Measurements from ENCODE around the gene FBLN2.

The FBLN2 gene

DNA sequence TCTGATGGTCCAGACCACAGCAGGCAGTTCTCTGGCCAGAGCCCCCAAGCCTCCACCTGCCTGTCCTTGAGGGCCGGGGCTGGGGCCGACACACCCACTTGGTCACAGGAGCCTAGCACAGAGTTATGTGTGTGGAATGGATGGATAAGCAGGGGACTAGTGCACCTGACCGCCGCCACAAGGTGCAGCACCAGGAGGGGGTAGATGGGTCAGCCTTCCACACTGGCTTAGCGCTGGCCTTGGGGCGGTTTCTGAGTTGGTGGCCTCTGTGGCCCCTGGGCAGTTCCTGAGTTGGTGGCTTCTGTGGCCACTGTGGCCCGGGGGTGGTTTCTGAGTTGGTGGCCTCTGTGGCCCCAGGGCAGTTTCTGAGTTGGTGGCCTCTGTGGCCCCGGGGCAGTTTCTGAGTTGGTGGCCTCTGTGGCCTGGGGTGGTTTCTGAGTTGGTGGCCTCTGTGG, 75.8 kb downstream of the FBLN2 start:
- DNase-seq (ENCODE audit: low spot score), result no peak

DNA sequence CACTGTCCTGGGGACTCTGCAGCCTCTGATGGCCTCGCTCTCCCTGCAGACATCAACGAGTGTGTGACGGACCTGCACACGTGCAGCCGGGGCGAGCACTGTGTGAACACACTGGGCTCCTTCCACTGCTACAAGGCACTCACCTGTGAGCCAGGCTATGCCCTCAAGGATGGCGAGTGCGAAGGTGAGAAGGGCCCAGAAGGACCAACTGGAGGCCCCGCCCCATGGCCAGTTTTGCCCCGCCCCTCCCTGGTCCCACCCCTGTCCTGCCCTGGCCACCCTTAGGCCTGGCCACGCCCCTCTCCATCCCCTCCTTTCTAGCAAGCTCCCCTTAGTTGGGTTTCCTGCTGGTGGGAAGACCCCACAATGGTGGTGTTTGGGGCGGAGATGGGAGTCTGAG, 77.5 kb downstream of the FBLN2 start:
- DNase-seq (ENCODE audit: low spot score), result no peak

DNA sequence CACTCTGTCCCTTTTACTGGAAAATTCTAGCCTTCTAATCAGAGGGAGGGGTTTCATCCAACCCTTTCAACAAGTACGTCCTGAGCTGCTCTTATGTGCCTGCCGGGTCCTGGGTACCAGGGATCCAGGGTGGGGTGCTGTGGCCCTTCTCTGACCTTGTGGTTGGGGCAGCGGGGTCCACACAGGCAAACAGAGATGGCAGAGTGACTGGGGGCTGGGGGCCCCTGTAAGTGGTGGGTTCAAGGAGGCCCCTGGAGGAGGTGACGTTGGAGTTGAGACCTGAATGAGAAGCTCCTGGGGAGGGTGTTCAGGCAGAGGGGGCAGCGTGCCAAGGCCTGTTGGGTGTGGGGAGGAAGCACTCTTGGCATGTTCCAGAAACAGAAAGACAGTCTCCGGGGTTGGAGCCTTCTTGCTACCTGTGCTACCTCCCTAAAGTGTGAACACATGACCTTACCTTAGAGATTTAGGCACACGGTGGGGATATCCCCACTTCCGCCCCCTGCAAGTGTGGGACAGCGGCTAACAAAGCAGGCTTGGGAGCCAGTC, 78.1 kb downstream of the FBLN2 start:
- no peak for DNase-seq (ENCODE audit: low spot score)

DNA sequence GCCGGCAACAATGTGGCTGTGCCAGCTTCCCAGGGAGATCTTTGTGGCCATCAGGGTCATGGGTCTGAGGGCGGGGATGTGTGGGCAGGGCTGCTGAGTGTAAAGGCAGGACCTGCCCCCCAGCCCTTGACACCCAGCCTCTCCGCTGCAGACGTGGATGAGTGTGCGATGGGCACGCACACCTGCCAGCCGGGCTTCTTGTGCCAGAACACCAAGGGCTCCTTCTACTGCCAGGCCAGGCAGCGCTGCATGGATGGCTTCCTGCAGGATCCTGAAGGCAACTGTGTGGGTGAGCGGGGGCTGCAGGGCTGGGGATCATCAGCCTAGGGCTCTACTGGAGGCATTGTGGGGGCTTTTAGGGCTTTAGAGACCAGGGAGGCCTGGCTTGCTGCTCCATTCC, 78.8 kb downstream of the FBLN2 start:
- no peak for DNase-seq (ENCODE audit: low spot score)

DNA sequence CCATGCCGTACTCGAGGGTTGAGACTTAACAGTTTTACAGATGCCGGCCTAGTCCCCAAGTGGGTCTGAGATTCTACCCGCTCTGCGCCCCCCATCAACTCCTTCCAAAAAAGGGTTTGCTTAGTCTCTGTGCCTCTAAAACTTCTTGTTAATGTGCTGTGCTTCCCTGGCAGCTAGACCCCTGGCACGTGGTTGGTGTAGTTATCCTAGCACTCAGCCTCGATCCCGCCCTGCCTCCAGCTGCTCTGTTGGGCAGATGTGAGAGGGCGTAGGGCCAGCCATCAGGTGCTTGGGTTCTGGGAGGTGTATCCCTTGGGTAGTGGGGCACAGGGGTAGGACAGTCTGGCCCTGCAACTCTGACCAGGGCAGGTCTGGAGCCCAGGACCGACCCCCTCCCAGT, 79.5 kb downstream of the FBLN2 start:
- no peak for DNase-seq (ENCODE audit: low spot score)

DNA sequence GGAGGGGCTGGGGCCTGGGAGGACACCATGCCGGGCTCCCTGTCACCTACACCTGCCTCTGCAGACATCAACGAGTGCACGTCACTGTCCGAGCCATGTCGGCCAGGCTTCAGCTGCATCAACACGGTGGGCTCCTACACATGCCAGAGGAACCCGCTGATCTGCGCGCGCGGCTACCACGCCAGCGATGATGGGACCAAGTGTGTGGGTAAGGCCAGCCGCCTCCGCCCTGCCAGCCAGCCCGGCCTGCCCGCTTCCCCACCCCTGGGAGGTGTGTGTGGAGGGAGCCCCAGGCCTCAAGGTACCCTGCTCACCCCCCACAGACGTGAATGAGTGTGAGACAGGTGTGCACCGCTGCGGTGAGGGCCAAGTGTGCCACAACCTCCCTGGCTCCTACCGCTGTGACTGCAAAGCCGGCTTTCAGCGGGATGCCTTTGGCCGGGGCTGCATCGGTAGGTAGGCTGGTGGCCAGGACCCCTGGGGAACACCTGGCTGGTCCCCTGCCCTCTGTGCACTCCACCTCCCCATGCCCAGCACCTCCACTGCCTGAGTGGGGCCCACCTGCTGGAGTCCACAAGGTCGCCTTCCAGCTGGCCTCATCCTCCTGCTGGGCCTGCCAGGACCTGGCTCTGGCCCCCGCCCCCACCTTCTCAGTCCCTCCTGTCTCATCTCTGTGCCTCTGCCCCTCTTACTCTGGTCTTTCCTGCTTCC, 80.1 kb downstream of the FBLN2 start:
- no peak for DNase-seq (ENCODE audit: low spot score)

DNA sequence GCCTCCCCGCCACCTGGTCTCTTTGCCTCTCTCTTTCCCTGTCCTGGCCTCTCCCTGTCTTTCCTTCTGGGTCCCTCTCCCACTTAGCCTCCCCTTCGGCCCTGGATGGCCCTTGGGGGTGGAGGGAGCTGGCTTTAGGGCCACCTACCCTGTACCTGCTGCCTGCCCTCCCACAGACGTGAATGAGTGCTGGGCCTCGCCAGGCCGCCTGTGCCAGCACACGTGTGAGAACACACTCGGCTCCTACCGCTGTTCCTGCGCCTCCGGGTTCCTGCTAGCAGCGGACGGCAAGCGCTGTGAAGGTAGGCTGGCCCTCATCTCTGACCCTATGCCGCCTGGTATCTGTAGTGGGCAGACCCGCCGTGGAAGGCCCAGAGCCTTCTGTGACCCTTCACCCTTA, 80.7 kb downstream of the FBLN2 start:
- DNase-seq (ENCODE audit: low spot score), result no peak

DNA sequence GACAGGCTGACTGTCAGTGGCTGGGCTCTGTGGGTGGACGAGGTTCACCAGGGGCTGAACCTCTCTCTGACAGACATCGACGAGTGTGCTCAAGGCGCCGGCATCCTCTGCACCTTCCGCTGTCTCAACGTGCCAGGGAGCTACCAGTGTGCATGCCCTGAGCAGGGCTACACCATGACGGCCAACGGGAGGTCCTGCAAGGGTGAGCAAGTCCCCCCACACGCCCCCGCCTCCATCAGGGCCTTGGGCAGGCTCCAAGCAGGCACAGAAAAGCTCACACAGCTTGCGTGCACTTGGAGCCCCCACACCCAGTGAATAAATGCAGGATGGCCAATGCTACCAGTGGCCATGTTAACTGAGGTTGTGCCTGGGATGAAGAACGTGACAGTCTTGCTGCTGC, 82.3 kb downstream of the FBLN2 start:
- no peak for DNase-seq (ENCODE audit: low spot score)

DNA sequence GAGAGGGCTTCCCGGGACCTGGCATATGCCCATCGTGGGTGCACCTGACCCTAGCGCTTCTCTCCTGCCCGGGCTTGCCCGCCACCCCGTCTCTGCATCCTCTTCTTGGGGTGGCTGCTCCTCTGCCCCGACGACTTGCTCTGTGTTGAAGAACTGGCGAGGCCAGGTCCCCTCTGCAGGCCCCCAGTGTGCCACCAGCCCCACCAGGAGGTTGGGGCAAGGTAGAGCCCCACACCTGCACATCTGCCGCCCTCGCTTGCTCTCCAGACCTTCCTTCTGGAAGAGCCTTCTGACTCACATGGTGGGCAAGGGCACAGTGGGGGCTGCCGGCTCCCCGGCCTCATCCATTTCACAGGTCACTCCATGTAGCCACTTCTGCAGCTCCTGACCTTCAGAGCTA, 84.3 kb downstream of the FBLN2 start:
- no peak for DNase-seq (ENCODE audit: low spot score)

DNA sequence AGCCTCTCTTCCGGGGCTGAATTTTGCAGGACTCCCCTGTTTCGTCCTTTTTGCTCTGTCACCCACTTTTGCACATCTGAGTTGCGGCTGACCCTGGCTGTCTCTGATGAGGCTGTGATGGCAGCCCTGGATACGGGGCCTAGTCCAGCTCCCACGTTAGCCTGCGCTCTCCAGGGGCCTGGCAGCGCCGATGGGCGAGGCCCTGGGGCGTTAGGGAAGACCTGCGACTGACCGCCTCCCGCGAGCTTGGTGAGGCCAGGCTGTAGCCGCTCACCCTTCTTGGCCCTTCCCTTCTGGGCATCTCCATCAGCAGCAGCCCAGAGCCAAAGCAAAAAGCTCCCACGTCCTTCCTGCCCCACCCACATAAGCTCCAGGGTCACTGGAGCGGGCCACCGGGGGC, 85.2 kb downstream of the FBLN2 start:
- no peak for DNase-seq (ENCODE audit: low spot score)

DNA sequence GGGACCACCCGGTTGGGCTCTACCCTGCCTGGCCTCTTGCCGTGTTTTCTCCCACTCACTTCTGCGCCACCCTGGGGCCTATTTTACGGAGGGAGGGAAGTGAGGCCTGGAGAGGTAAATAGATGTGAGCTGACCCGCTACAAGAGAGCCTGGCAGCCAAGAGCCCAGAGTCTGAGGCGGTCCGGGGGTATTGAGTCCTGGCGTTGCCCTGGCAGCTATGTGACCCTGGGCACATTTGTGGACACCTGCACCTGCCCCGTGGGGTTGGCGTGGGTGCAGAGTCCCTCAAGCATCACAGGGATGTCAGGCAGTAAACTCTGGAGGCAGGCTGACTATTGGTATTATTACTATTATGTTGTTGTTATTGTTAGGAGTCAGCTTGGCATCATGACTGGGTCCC, 85.7 kb downstream of the FBLN2 start:
- DNase-seq (ENCODE audit: low spot score), result no peak

DNA sequence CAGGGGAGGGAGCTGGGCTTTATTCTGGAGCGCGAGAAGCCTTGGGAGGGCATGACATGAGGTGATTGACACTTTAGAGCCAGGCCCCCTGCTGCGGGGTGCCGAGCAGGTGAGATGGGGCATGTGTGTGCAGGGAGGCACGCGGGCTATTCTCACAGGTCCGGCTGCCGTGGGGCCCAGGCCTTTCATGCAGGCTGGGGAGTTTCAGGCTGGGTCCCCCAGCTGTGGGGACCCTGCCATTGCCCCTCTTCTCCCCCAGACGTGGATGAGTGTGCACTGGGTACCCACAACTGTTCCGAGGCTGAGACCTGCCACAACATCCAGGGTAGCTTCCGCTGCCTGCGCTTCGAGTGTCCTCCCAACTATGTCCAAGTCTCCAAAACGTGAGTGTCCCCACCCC, 87.3 kb downstream of the FBLN2 start:
- no peak for DNase-seq (ENCODE audit: low spot score)

DNA sequence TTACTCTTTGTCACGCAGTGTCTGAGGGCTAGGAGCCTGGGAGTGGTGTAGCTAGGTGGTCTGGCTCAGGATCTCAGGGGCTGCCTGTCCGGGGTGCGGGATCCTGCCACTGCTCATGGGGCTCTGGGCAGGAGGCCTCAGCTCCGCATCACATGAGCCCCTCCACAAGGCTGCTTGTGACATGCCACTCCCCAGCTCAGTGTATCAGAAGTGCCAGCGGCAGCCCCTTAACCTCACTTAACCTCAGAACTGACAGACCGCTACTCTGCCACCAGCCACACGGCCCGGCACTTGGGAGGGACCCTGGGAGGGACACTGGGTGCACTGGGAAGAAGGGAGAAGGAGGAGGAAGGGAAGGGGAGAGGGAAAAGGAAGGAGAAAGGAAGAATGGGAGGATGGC, 87.9 kb downstream of the FBLN2 start:
- DNase-seq (ENCODE audit: low spot score), result no peak

DNA sequence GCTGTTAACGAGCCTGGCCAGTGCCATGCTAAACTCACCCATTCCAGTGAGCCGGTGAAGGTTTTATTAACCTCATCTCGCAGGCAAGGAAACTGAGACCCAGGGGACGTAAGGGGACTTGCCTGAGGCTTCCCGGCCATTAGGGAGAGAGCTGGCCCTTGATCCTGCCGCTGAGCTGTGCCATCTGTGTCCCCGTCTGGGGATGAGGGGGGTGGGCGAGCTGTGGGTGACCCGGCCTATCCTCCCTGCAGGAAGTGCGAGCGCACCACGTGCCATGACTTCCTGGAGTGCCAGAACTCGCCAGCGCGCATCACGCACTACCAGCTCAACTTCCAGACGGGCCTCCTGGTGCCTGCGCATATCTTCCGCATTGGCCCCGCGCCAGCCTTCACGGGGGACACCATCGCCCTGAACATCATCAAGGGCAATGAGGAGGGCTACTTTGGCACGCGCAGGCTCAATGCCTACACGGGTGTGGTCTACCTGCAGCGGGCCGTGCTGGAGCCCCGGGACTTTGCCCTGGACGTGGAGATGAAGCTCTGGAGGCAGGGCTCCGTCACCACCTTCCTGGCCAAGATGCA, 88.5 kb downstream of the FBLN2 start:
- no peak for DNase-seq (ENCODE audit: low spot score)

DNA sequence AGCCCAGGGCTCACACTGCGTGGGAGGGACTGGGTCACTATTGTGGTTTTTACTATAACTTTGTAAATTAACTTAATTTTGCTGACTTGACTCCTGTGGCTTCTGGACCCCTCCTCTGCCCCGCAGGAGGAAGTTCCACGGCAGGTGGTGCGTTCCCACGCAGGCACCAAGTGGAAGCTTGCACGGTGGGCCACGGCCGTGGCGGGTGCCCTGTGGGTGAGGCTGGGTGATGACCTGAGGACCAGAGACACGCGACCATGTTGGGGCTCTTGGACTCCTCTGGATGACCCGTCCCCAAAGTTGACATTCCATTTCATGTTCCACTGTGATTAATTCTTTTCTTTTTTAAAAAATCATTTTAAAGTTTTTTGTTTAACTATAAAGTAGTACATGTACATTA, 89.0 kb downstream of the FBLN2 start:
- no peak for DNase-seq (ENCODE audit: low spot score)

DNA sequence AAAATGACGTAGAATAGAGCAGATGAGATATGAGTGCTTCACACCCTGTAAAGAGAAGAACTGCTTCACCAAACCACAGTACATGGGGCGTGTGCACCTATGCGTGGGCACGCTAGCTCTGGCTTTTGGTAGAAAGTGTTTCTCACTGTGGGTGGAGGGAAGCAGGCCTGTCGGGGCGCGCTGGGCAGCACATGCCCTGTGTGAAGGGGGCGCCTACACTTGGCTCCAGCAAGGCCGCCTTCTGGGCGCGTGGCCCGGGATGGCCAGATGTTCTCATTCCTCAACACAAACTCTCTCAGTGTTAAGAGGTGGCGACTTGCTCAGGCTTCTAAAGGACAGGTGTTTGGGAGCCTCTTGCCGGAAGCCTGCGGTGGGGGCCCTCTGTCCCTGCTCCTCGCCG, 90.0 kb downstream of the FBLN2 start:
- no peak for DNase-seq (ENCODE audit: low spot score)

DNA sequence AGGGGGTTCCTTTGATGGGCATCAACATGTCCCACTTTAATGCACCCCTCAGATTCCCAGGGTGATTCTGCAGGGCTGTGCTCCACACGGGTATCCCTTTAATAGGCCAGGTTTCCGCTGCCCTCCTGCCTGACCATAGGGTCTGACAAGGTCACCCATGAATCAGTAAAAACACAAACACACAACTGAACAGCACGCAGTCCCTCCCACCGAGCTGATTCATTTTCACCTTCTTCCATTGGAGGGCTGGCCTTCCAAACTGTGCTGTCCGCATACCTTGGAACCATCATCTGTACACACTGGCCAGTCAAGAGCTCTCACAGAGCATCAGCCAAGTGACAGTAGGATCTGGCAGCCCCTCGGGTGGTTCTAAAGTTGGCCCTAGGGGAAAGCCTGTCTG, 93.7 kb downstream of the FBLN2 start:
- no peak for DNase-seq (ENCODE audit: low spot score)

DNA sequence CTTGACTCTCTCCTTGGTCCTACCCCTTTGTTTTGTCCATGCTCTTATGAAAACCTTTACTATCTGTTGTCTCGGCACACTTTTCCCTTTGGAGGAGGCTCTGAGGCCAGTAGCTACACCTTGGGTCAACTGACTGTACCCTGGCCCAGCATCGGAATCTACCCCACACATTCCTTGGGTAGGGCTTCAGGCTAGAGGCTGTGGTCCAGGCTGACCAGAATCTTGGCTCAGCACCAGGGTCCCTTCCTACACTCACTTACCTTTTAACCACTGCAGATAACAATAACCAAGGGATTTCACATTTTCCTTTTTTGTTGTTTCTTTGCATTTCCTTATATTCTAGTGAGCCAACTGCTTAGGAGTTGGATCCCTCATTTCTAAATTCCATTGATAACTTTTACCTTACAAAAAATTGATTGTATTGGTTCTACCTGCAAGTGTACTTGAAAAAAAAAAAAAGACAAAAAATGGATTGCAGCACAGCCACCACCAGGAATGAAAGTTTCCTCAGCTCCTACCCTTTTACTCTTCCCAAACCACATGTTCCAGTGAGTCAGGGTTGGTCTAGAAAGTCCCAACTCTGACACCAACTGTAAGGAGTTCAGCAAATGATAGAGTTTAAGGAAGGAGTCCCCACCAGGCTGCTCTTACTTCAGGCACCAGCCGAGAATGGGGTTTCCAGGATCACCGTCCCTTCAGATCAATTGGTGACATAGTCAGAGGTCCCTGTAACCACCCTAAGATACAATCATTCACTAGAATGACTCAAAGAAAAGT, 95.6 kb downstream of the FBLN2 start:
- DNase-seq (ENCODE audit: low spot score), result no peak

DNA sequence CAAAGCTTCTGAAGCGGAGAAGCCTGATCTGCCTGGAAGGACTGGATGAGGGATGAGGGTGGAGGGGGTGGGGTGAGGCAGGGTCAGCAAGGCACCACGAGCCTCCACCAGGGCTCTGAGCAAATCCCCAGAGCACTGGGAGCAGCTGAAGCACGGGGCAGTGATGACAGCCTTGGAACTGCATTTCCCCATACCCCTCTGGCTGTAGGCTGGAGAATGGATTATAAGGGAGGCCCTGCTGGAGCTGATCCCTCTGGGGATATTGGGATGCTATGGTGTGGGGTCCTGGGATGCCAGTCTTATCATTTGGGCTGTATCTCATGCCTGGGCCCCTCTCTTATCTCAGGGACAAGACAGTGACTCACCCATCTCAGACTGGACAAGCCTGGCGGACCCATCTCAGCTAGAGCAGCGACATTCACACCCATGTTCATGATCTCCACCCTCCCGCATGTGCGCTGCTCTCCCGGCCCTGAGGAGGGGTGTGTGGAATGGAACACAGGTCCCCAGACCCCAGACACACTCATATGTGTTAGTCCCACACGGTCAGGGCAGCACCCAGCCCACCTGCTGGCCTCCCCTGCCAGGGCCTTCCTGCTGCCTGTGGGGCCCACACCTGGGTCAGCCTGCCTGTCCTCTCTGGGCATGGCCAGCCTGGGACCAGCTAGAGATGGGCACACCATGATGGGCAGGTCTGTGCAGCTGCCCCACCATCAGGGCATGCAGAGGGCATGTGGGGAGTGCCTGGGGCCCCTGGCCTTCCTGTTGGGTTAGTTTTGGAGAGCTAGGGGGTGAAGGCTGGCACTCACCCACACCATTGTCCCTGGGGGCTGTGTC, 97.1 kb downstream of the FBLN2 start:
- DNase-seq (ENCODE audit: low spot score), result no peak

DNA sequence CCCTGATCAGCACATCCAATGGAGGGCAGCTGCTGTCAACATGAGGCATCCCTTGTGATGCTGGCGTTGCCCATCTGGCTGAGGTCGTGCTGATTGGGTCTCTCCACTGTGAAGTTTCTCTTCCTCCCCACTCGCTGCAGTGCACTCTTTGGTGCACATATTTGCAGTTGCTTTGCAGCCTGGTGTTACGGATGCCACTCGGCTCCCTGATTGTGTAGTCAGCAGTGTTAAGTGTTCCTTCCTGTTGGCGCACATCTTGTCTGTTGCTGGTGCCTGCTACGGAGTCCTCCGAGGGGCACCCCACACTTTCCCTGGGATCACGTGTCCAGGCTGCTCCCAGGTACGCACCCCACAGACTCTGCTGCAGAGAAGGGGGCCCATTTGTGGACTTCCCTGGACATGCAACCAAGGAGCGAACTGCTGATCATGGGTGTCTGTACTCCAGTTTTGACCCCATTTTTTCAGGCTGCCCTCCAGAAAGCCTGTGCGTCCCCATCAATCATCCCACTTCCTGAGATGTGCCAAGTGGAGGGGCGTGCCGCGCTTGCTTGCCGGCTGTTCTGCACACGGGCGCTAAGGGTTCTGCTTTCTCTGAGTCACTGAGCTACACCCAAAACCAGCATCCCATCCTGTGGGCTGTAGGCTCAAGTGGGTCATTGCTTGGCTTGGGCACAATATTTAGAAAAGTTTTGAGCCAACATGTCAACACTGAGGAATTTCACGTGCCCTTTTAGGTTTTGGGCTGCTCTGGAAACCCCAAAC, 98.6 kb downstream of the FBLN2 start:
- DNase-seq (ENCODE audit: low spot score), result no peak

Measured in germinal center (tissue), 1 donor.